Upper lobe of left lung (tissue), 4 donors: ENCODE results near the gene CDC16.

Source experiments
- CTCF ChIP-seq, 6 experiments: fragments of 450-650 bp in 4 of 6; fragments of 200-600 bp in 2 of 6; sonication (generic) in 2 of 6; IDR thresholded peaks; one replicate each; pipeline ENCODE4 v1.5.1; 2016 to 2019; ENCODE audit warnings: antibody characterized with exemption in 6 of 6
- POLR2A ChIP-seq, 4 donors: fragments of 450-650 bp; IDR thresholded peaks; one replicate each; pipeline ENCODE4 v1.5.1; 2016 to 2017; ENCODE audit warnings: antibody characterized with exemption in 4 of 4, mild to moderate bottlenecking in 2 of 4

- TF ChIP-seq CTCF (IDR thresholded peaks at IDR 0.05): no peak
- TF ChIP-seq POLR2A (IDR thresholded peaks at IDR 0.05): no peak
These were observed 9.1 kb upstream of the CDC16 start for GRCh38 chr13:114225610-114226009.
